ENCODE measurements around the gene CORO6. TPM values are rescaled to one million over a fixed set of nuclear protein-coding genes. Genes with fewer than 3 reads are reported as not detected.

Gene CORO6
- total and polyA plus RNA-seq, 2 of the 13 experiments (the other 11 are each of a cell fraction or from before 2014, with no cell fraction given) = 0.42 to 0.82 TPM

- TF ChIP-seq, protein P1, sequence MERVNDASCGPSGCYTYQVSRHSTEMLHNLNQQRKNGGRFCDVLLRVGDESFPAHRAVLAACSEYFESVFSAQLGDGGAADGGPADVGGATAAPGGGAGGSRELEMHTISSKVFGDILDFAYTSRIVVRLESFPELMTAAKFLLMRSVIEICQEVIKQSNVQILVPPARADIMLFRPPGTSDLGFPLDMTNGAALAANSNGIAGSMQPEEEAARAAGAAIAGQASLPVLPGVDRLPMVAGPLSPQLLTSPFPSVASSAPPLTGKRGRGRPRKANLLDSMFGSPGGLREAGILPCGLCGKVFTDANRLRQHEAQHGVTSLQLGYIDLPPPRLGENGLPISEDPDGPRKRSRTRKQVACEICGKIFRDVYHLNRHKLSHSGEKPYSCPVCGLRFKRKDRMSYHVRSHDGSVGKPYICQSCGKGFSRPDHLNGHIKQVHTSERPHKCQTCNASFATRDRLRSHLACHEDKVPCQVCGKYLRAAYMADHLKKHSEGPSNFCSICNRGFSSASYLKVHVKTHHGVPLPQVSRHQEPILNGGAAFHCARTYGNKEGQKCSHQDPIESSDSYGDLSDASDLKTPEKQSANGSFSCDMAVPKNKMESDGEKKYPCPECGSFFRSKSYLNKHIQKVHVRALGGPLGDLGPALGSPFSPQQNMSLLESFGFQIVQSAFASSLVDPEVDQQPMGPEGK (CRISPR knock-in tag; IDR thresholded peaks at IDR 0.05) = peak; percentile 18; the same call in 1 of the 2 replicates
- TF ChIP-seq HNRNPH1 (optimal IDR thresholded peaks at IDR 0.05; ENCODE audit: low read depth, low read length) (no peak), ONECUT2 (CRISPR knock-in tag; IDR thresholded peaks at IDR 0.05) (no peak), MNT (IDR thresholded peaks at IDR 0.05) (no peak), MAX (IDR thresholded peaks at IDR 0.05) (peak; percentile 34; the same call in 1 of the 2 replicates), ZNF678 (CRISPR knock-in tag; IDR thresholded peaks at IDR 0.05) (no peak), GATAD1 (CRISPR knock-in tag; IDR thresholded peaks at IDR 0.05) (0 out of 2 replicates have a peak, but pooled peaks have one; percentile 36), IKZF4 (CRISPR knock-in tag; IDR thresholded peaks at IDR 0.05; ENCODE audit: borderline replicate concordance, low read depth, not compliant biosample characterization) (peak; percentile 68), TCF7 (IDR thresholded peaks at IDR 0.05; ENCODE audit: low read depth) (no peak), ARID4A (CRISPR knock-in tag; IDR thresholded peaks at IDR 0.05; ENCODE audit: borderline replicate concordance) (peak; percentile 58), CBX1 (IDR thresholded peaks at IDR 0.05; ENCODE audit: low read depth) (no peak), GLI4 (CRISPR knock-in tag; IDR thresholded peaks at IDR 0.05; ENCODE audit: borderline replicate concordance) (no peak), FOXC1 (CRISPR knock-in tag; IDR thresholded peaks at IDR 0.05; ENCODE audit: borderline replicate concordance) (peak; percentile 57; the same call in 1 of the 2 replicates), NFE2 (CRISPR knock-in tag; IDR thresholded peaks at IDR 0.05) (peak; percentile 55; the same call in 1 of the 2 replicates), ZFX (CRISPR knock-in tag; IDR thresholded peaks at IDR 0.05; ENCODE audit: low read depth) (peak; percentile 54), PRMT3 (CRISPR knock-in tag; IDR thresholded peaks at IDR 0.05; ENCODE audit: borderline replicate concordance, low read depth) (0 out of 2 replicates have a peak, but pooled peaks have one; percentile 40), ARNTL (CRISPR knock-in tag; IDR thresholded peaks at IDR 0.05) (no peak)
- TF ChIP-seq, protein P2, sequence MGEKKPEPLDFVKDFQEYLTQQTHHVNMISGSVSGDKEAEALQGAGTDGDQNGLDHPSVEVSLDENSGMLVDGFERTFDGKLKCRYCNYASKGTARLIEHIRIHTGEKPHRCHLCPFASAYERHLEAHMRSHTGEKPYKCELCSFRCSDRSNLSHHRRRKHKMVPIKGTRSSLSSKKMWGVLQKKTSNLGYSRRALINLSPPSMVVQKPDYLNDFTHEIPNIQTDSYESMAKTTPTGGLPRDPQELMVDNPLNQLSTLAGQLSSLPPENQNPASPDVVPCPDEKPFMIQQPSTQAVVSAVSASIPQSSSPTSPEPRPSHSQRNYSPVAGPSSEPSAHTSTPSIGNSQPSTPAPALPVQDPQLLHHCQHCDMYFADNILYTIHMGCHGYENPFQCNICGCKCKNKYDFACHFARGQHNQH (CRISPR knock-in tag; IDR thresholded peaks at IDR 0.05) = no peak
These were observed 28.9 kb downstream of the CORO6 start (continued) for GRCh38 chr17:29593591-29594518.
